OCI-LY1 (cell line): Measurements from ENCODE around the gene SOX2.

Experiments
- H2AFZ ChIP-seq: fragments of 200-600 bp; sonication (generic), shearing (Covaris generic); 2 replicates; pipeline ENCODE4 v1.6.0; 2014; ENCODE audit warnings: antibody characterized with exemption, mild to moderate bottlenecking, low read length
- H3F3A ChIP-seq: fragments of 200-600 bp; sonication (generic), shearing (Covaris generic); 2 replicates; pipeline ENCODE4 v1.6.0; 2014; ENCODE audit warnings: mild to moderate bottlenecking, antibody characterized with exemption, low read length, moderate library complexity; ENCODE audit not compliant: insufficient read depth
- H3K27ac ChIP-seq: fragments of 200-600 bp; sonication (generic); 2 replicates; pipeline ENCODE4 v1.5.1; 2014; ENCODE audit warnings: low read length, mixed run types, mild to moderate bottlenecking, low read depth; ENCODE audit not compliant: poor library complexity, severe bottlenecking
- H3K27me3 ChIP-seq: fragments of 200-600 bp; sonication (generic); 2 replicates; pipeline ENCODE4 v1.6.0; 2014; ENCODE audit warnings: antibody characterized with exemption, mild to moderate bottlenecking, low read length, moderate library complexity; ENCODE audit not compliant: insufficient read depth
- H3K36me3 ChIP-seq: fragments of 200-600 bp; sonication (generic); 2 replicates; pipeline ENCODE4 v1.6.1; 2014; ENCODE audit warnings: mild to moderate bottlenecking, antibody characterized with exemption, low read length, moderate library complexity, mixed read lengths; ENCODE audit not compliant: insufficient read depth
- H3K4me1 ChIP-seq: fragments of 200-600 bp; sonication (generic); 2 replicates; pipeline ENCODE4 v1.5.1; 2014; ENCODE audit warnings: mild to moderate bottlenecking, low read length, moderate library complexity; ENCODE audit not compliant: insufficient read depth, severe bottlenecking
- H3K4me2 ChIP-seq: fragments of 200-600 bp; sonication (generic), shearing (Covaris generic); 2 replicates; pipeline ENCODE4 v1.6.1; 2014; ENCODE audit warnings: low read length
- H3K4me3 ChIP-seq: fragments of 200-600 bp; sonication (generic); 2 replicates; pipeline ENCODE4 v1.5.1; 2014; ENCODE audit warnings: low read length, low read depth, mild to moderate bottlenecking, mixed read lengths; ENCODE audit not compliant: poor library complexity, severe bottlenecking
- H3K79me2 ChIP-seq: fragments of 200-600 bp; shearing (Covaris generic); 2 replicates; pipeline ENCODE4 v1.6.1; 2016; ENCODE audit warnings: mixed run types, low read length, mixed read lengths; ENCODE audit not compliant: insufficient read depth
- H3K9ac ChIP-seq: fragments of 200-600 bp; sonication (generic), shearing (Covaris generic); 2 replicates; pipeline ENCODE4 v1.6.1; 2014; ENCODE audit warnings: mild to moderate bottlenecking, low read length, mixed read lengths
- H3K9me2 ChIP-seq: fragments of 200-600 bp; sonication (generic), shearing (Covaris generic); 2 replicates; pipeline ENCODE4 v1.6.1; 2014; ENCODE audit warnings: low read depth, mild to moderate bottlenecking, low read length, mixed read lengths
- H3K9me3 ChIP-seq: fragments of 200-600 bp; shearing (Covaris generic); 2 replicates; pipeline ENCODE4 v1.6.1; 2014; ENCODE audit warnings: low read length, mixed read lengths
- H4K20me1 ChIP-seq: fragments of 200-600 bp; sonication (generic), shearing (Covaris generic); 2 replicates; pipeline ENCODE4 v1.6.0; 2016; ENCODE audit warnings: mild to moderate bottlenecking, low read length; ENCODE audit not compliant: insufficient read depth
- CTCF ChIP-seq: fragments of 200-600 bp; sonication (generic), shearing (Covaris generic); IDR thresholded peaks from 2 replicates; pipeline ENCODE4 v1.5.1; 2017; ENCODE audit warnings: mild to moderate bottlenecking, antibody characterized with exemption, low read length, moderate library complexity, mixed read lengths
- EZH2 ChIP-seq: fragments of 200-600 bp; sonication (generic), shearing (Covaris generic); IDR thresholded peaks from 2 replicates; pipeline ENCODE4 v1.8.0; 2017; ENCODE audit warnings: borderline replicate concordance, mixed run types, mild to moderate bottlenecking, antibody characterized with exemption, low read length, moderate library complexity, mixed read lengths

SOX2 gene

GRCh38 chr3:181716966-181717365, 5.2 kb downstream of the SOX2 start:
- Histone ChIP-seq H3K9me2 (no peaks in the 10 kb centered on the region), H3F3A (no peaks in the 10 kb centered on the region), H3K27me3 (no peaks in the 10 kb centered on the region), H3K27ac (peak overlapping the region; percentile 88), H4K20me1 (no peaks in the 10 kb centered on the region), H3K4me2 (peak overlapping the region; percentile 75), H3K36me3 (peaks cover 43% of the 10 kb centered on the region), H2AFZ (no peak overlapping the region), H3K9ac (peak overlapping the region; percentile 86), H3K9me3 (no peaks in the 10 kb centered on the region), H3K79me2 (peaks cover 82% of the 10 kb centered on the region), H3K4me3 (peak overlapping the region; percentile 79), H3K4me1 (peaks cover 65% of the 10 kb centered on the region)
- TF ChIP-seq CTCF (no peak), EZH2 (no peak)

- Histone ChIP-seq H3K36me3 (peaks cover 47% of the 10 kb centered on the region), H3K4me1 (peaks cover 70% of the 10 kb centered on the region), H3K9ac (peak overlapping the region; percentile 86), H4K20me1 (no peaks in the 10 kb centered on the region), H3K9me2 (no peaks in the 10 kb centered on the region), H3K79me2 (peaks cover 89% of the 10 kb centered on the region), H3K4me2 (peak overlapping the region; percentile 75), H3K4me3 (peak overlapping the region; percentile 79), H3K9me3 (no peaks in the 10 kb centered on the region), H2AFZ (no peak overlapping the region), H3K27me3 (no peaks in the 10 kb centered on the region), H3F3A (no peaks in the 10 kb centered on the region), H3K27ac (peak overlapping the region; percentile 88)
- TF ChIP-seq EZH2 (no peak), CTCF (no peak)
Measured at GRCh38 chr3:181717549-181718171, 5.9 kb downstream of the SOX2 start.

GRCh38 chr3:181718369-181718768, 6.6 kb downstream of the SOX2 start:
- H3K4me3 ChIP-seq, result peak overlapping the region; percentile 79
- peak overlapping the region; percentile 75 for H3K4me2 ChIP-seq
- H3K79me2 ChIP-seq, result peaks cover 96% of the 10 kb centered on the region
- H3K27ac ChIP-seq, result peak overlapping the region; percentile 88
- no peak overlapping the region for H2AFZ ChIP-seq
- no peaks in the 10 kb centered on the region for H3K9me3 ChIP-seq
- H3K9me2 ChIP-seq, result no peaks in the 10 kb centered on the region
- H3K27me3 ChIP-seq, result no peaks in the 10 kb centered on the region
- peaks cover 65% of the 10 kb centered on the region for H3K4me1 ChIP-seq
- no peak for TF ChIP-seq CTCF
- no peak for TF ChIP-seq EZH2
- peaks cover 48% of the 10 kb centered on the region for H3K36me3 ChIP-seq
- peak overlapping the region; percentile 86 for H3K9ac ChIP-seq
- no peaks in the 10 kb centered on the region for H4K20me1 ChIP-seq
- H3F3A ChIP-seq, result no peaks in the 10 kb centered on the region
